Fibroblast of skin of right biceps (primary cell): ENCODE measurements around the gene NCK2.

Experiments
- DNase-seq: peaks from one replicate; pipeline ENCODE4 v3.0.0-alpha.2; 2013

The NCK2 gene

DNA sequence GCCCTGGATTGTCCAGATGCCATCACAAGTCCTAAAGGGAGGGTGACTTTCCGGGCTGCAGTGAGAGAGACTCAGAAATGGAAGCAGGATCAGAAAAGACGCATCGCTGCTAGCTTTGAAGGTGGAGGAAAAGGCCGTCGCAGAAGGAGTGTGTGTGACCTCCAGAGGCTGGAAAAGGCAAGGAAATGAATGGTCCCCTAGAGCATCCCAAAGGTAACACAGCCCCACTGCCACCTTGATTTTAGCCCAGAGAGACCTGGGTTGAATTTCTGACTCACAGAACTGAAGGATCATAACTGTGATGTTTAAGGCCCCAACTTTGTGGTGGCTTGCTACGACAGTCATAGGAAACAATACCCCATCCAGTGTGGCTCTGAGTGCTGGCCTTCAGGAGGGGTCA is 8.6 kb upstream of the NCK2 start:
- DNase-seq = no peak

DNA sequence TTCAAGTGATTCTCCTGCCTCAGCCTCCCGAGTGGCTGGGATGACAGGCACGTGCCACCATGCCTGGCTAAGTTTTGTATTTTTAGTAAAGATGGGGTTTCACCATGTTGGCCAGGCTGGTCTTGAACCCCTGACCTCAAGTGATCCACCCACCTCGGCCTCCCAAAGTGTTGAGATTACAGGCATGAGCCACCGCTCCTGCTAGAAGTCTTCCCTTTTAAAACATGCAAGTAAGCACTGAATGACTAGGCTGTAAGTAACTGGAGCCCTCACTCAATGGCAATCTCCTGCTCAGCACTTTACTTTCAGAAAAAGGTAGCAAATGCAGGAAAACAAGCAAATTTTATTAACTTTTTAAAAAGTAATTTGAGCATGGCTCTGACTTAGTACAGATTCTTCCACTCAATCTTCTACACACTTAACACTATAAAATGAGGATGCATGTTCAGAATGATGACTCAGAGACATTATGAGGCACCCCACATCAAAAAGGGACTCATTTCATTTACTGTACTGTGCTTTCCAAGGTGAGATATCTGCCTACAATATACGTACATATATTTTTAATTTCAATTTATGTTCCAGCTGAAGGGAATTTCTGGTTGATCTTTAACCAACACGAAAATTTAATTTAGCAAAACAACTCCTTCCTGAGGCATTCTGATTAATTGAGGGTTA is 6.6 kb upstream of the NCK2 start:
- no peak for DNase-seq

DNA sequence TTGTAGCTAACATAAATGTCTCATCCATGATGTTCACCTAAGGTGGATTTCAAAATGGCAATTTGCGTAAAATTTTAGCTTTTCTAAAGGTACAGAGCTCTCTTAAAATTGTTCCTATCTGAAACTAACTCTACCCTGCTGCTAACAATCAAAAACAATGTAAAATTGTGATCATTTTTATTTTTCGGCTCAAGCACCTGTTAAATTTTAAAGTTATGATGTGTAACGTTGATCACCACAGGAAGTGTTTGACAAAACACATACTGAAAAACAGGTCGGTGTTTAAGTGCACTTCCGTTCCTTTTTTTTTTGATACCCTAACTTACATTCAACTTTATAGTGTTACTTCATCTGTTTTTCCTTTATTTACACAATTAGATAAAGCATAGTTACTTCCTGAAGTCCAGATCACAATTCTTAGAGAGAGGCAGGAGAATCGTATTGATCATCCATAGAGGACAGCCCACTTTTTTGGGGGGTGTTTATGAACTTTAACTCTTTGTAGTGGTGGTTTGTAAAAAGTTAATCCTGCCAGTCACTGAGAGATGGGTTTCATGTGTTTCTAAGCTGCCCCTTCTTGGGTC is 6.0 kb upstream of the NCK2 start:
- no peak for DNase-seq

DNA sequence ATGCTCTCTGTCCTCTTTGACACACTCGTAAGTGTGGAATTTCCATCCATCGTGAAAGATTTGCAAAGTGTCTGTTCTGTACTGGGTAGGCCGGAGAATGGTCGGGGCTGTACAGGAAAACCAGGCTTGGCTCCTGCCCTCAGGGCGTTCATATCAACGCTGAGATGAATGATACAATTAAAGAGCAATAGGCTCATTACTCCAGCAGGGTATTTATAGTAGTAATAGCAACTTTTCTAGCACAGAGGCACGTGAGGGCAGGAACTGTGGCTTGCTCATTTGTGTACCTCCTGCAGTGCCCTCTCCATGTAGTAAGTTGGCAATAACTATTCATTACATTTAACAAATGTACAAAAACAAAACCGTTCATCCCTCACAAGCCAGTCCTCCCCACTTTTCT is 5.3 kb upstream of the NCK2 start:
- no peak for DNase-seq

DNA sequence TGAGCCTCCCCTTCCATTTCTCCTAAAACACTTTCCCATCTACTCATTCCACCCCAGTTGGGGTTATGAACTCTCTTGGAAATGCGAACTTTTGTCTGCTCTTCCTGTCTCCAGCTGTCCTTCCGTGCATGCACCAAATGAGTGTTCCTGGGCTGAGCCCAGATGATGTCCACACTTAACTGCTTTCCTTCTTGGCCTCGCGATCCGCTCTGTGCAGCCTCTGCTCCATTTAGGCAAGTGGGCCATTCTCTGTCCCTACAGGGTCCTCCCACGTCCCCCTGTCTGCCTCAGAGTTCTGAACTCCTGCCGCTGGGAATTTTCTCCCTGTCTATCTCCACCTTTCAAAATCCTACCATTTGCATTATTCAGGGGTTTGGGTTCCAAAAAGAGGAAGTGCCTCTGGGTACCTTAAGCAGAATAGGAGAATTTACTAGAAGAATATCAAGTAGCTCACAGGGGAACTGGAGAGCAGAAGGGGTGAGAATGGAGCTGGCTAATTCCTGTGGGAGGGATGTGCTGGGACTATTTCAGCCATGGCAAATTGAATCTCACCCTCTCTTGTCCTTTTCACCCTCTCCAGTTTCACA is 4.7 kb upstream of the NCK2 start:
- no peak for DNase-seq

DNA sequence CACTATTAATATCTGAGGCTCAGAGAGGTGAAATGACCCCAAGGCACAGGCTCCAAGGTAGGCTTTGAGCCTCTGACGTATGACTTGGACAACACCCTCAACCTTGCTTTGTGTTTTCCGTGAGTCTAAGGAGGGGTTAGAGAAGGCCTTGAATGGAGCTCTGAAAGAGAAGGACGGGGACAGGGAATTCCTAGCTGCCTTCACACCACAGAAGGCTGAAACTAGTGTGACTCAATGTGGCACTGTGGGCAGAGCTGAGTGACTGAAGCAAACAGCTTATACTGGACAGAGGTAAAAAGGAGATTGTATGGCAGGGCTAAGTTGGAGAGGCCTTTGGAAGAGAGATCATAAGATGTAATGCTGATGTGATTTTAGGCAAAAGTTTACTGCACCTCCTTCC is 3.5 kb upstream of the NCK2 start:
- no peak for DNase-seq

DNA sequence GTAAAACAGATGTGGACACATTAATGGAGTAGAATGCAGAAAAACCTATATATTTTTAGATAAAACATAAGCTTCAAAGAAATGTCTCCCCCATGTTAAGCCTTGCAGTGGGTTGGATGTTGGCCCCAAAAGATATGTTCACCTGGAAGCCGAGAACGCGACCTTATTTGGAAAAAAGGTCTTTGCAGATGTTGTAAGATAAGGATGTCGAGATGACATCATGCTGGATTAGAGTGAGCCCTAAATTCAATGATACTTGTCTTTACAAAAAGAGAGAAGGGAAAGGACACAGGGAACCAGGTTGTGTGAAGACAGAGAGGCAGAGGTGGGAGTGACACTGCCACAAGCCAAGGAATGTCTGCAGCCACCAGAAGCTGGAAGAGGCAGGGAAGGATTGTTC is 3.1 kb upstream of the NCK2 start:
- no peak for DNase-seq

DNA sequence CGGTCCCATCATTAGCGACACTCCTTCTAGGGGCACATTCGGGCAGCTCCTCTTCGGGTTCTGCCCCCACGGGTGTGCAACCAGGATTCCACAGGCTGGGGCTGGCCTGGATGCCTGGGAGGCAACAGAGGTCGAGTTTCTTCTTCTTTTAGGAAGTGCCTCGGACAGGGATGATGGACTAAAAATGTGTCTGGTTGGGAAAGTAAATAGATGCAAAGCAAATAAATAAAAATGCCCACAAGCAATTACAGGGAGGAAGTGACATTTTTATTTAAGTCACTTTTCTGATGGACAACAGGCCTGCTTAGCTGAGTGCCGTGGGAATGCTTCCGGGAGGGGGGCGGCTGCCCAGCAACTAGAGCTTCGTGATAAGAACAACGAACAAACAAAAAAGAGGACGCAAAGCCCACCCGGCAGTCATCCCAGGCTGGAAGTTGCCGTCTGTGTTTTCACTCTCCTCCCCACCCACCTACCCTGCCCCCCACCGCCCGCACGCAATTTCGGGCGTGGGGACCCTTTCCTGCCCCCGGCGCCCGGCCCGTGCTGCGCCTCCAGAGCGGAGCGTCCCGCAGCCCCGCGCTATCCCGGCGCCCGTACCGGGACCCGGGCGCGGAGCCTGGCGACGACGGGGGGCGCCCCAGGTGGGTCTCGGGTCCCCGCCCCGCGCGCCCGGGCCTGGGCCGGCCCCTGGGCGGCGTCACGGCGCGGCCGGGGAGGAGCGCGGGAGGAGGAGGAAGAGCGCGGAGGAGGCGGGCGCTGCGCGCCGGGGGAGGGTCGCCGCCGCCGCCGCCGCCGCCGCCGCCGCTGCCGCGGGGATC is 412 bp upstream of the NCK2 start:
- peak; percentile 72 for DNase-seq

DNA sequence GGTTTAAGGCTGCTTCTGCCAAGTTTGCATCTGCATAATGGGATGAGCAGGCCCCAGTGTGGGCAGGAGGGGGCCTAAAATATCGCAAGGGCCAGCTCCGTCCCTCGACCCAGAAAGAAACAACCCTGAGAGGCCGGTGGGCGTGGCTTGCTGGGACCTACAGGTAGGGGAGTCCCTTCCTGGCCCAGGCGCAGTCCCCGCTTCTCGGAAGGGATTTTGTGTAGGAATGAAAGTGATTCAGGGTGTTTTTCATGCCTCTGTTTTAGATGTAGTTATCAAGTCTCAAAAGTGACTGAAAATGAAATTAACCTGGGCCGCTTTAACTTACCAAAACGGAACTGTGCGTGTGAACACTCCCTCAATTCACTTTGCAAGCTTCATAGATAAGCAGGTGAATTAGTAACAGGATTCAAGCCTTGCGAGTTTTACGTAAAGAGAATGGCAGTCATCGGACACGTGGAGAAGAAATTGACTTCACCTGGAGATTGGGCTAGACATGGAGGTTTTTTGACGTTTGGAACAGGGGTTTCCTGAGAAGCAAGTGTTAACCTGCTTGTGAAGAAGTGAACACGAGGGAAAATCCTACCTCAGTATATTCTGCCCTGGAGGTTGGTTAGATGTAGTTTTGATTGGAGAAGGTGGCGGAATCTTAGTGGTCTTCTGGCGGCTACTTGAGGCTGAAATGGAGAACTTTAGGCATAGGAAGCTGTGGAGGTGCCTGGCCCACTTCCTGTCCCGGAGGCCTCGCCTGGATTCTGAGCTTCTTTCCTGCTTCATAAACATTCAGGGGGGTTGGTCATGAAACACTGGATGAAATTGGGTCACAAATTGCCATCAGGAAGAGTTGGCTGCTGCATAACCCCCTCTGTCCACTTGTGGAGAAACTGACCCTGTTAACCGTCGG is 1.7 kb downstream of the NCK2 start:
- no peak for DNase-seq

DNA sequence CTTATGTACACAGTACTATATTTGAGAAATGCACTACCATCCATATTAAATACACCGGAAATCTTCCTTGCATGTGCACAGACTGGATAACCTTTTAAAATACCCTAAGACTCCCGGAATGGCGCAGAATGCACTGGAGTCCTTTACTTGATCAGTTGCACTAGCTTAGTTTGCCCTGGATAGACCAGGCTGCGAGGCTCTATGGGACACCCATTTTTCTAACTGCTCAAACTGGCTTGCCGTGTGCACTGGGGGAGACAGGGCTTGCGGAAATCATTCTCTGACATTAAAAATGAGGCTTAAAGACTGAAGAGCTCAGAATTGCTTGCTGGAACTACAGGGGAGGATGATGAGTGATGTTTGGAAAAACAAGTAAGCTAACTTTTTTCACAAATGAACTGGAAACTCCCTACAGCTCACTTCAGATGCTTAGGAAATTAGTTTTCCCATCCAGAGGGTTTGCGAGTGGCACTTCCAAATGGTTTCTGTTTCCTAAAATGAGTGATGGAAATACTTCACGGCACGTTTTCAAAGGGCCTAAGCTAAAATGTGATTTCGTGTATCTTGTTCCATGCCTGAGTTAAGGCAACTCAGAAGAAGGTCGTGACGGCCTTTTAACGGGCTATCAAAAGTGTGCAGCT is 2.7 kb downstream of the NCK2 start:
- no peak for DNase-seq

DNA sequence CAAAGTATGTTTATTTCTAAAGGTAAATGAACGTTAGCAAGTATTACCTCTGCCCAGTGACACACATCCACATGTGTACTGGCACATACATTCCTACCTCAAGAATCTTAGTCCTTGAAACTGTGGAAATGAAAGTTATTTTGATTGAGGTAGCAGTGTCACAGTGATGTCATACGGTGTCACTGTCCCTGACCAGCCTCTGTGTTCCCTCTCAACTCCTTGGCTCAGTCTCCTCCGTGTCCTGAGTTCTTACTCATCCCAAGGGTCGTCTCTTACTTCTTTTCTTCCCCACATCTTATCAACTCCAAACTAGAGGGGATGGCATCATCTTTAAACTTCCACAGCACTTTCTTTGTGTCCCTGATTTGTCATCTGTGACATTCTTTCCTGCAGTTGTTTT is 3.3 kb downstream of the NCK2 start:
- no peak for DNase-seq

DNA sequence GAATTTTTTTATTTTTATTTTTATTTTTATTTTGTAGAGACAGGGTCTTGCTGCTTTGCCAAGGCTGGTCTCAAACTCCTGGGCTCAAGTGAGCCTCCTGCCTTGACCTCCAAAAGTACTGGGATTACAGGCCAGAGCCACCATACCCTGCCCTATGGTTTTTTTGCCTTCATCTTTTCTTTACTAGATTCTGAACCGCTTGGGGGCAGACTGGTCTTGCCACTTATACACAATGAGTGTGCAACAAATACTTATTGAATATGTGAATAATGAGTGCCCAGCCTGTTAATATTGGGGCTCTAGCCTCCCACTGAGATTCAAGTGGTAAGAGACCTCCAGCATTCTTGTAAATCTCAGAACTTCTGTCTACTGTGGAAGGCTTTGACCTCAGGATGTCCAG is 3.9 kb downstream of the NCK2 start:
- no peak for DNase-seq

DNA sequence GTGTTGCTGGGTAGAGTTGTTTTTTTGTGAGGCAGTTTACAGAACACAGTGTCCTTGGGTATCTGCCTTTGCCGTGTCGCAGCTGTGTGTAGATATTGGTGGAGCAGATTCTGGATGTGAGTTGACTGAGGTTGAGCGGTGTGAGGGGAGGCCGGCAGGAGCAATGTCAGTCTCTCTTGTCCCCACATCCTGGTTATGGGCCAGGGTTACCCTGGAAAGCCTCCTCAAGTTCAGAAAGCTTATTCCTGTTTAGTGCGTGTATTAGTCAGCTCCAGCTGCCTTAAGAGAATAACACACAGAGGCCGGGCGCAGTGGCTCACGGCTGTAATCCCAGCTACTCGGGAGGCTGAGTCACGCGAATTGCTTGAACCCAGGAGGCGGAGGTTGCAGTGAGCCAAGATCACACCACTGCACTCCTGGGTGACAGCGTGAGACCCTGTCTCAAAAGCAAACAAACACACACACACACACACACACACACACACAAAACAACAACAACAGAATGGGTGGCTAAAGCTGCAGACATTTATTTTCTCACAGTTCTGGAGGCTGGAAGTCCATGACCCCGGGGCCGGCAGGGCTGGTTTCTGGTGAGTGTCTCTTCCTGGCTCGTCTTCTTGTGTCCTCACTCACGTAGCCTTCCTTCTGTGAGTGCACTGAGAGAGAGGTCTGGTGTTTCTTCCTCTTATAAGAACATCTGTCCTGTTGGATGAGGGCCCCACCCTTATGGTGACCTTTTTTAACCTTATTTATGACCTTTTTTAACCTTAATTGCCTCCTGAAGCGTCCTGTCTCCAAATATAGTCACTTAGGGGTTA is 5.1 kb downstream of the NCK2 start:
- no peak for DNase-seq

DNA sequence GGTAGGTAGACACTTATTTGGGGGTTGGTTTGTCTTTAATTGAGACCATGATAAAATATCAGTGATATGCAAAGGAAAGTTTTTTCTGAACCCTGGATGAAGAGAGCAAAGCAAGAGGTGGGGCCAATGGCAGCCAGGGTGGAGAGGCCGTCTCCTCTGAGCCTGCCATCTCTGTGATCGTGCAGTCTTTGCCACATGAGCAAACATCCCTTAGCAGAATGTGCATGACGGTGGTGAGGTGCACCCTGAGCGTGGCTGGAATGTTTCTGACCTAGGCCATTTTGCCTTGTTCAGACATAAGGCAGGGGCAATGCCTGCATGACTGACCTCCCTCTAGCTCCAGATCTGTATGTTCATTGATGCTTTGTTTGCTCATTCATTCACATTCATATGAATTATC is 6.0 kb downstream of the NCK2 start:
- no peak for DNase-seq

DNA sequence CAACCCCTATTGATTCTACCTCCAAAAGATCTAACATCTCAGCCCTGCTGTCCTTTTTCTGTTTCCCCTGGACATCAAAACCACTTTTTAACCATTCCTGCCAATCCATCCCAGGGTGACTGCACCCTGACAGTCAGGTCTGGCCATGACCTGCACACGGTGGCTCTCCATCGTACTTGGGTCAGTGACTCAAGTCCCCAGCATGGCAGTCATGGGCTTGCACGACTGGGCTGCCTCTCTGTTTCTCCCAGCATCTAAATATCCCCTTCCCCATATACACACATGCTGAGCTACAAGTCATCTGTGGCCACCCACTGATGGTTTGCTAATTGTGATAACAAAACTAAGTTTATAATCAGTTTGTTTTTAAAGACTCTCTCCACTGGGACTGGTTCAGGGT is 6.6 kb downstream of the NCK2 start:
- no peak for DNase-seq

DNA sequence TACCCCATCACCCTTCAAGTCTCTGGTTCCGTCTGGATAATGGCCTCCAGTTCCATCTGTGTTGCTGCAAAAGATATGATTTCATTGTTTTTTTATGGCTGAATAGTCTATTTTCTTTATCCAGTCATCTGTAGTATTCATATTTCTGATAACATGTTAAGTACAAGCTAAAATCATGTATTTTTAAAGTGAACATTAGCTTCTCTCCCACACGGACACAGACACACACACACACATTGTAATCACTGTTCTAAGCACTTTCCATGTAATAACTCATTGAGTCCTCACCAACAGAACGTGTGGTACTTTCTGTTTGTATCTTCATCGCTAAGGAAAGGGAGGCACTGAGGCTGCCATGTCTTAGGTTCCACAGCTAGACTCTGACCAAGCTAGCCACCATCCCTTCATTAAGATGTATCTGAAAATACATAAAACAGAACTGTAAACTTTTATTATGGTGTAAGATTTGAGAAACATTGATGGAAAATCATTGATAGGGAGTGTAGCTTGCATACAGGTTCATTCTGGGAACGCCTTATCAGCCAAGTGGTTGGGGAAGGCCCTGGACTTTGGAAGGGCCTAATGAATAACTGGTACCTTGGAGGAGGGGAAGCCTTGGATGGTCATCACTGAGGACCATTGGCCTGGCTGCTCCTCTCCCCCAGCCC is 8.1 kb downstream of the NCK2 start:
- DNase-seq = no peak

DNA sequence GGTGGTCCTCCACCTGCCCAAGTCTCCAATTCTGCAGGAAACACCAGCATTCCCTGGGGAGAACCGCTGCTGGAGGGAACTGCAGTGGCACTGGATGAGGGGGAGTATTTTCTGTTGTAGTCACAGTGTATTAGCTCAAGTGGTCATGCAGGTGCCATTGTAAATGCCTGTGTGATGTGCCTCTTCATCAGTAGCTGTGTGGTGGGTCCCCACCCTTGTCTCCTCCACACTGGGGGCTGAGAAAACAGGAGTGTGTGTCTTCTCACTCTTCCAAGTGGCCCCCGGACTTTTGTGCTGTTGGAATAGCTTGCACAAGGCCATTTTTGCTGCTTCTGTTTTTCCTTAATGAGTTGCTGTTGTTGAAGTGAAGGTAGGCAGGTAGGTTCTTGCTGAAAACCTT is 8.7 kb downstream of the NCK2 start:
- DNase-seq = no peak

DNA sequence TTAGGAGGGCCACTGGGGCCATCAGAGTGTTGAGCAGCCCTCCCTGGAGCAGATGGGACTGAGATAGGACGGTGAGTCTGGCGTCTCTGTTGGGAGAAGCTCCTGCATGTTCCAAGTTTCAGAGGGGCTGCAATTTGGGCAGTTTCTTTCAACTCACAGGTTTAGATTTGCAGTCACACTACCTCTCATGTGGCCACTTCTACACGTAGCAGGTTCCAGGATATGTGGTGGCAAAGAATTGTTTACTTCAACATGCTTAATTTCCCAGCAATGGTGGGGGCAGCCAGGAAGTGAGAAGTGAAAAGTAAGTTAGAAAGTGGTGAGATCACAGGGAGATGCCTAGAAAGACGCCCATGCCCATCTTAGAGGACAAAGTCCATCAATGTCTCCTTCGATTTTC is 9.3 kb downstream of the NCK2 start:
- DNase-seq = no peak

DNA sequence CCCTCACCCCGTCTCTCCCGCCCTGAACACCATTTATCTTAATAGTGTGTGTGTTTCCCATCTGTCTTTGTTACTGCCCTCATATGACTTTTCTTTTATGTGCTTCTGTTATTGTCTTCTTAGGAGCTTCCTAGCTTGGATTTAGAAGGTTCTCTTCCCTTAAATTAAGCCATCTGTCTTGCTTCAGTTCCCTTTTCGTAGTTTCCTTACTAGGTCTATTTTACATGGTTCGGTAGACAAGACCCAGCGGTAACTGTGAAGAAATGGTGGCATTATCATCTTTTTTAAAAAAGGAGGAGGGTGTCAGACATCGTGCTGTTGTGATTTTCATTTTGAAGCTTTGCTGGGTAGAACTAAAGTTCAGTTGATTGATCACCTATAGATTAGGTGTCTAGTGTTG is 10.3 kb downstream of the NCK2 start:
- DNase-seq = no peak

DNA sequence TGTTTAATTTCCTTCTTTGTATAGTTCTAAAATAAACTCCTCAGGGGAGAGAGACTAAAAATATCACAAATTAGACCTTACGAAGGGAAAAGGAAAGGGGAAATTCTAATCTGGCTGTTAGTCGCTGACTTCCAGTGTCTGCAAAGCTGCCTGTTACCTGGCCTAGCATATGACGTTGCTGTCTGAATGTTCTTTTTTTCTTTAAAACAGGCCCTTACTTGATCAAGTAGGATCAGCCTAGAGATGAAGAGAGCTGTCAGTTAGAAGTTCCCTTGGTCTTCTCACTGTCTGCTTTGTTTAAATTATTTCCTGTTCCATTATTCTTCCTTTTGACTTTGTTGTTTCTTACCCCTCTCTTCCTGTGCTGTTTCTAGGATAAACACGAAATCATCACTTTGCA is 11.2 kb downstream of the NCK2 start:
- no peak for DNase-seq

DNA sequence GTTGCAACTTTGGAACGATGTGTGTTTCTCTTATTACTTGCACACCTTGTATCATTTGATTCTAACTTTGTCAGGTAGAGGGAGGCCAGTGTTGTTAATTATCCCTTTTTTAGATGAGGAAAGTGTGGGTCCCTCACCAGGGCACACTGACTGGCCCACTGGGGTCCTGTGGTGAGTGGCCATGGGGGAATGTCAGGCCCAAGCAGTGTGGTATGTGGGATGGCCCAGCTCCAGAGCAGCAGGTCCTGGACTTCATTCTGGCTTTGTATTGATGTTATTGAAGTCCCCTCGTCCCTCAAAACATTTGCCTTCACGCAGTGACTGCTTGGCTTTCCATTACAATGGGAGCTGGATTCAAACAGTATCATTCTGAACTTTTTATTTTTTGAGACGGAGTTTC is 11.7 kb downstream of the NCK2 start:
- no peak for DNase-seq
